Measurements from ENCODE around the gene ARL14EPL.

GRCh38 chr5:116091416-116091815 is 59.1 kb downstream of the ARL14EPL start:
- TF ChIP-seq CTCF (IDR thresholded peaks at IDR 0.05; ENCODE audit: low read length) (no peak), EZH2 (IDR thresholded peaks at IDR 0.05; ENCODE audit: borderline replicate concordance, low read length) (no peak)

Data from OCI-LY1 (cell line).